ENCODE results near the gene FPR3. TPM values are rescaled to one million over a fixed set of nuclear protein-coding genes. Genes with fewer than 3 reads are reported as not detected.

Gene FPR3
- total and polyA plus RNA-seq, 2 experiments from 2014 or later: not detected

GRCh38 chr19:51766461-51766860, 28.5 kb upstream of the FPR3 start:
- Histone ChIP-seq H3K4me3 (no peak overlapping the region), H3F3A (replicated peaks; ENCODE audit: low read depth) (no peaks in the 10 kb centered on the region), H3K36me3 (ENCODE audit: insufficient read depth) (no peaks in the 10 kb centered on the region), H3K9me2 (ENCODE audit: insufficient read depth) (peaks cover 7% of the 10 kb centered on the region; the same call in 1 of the 2 replicates), H3K4me2 (no peak overlapping the region), H3K27me3 (ENCODE audit: insufficient read depth) (no peaks in the 10 kb centered on the region), H3K4me1 (ENCODE audit: insufficient read depth) (no peaks in the 10 kb centered on the region), H3K27ac (ENCODE audit: low read depth) (no peak overlapping the region), H4K20me1 (replicated peaks; ENCODE audit: insufficient read depth) (no peaks in the 10 kb centered on the region), H3K79me2 (replicated peaks; ENCODE audit: insufficient read depth) (no peaks in the 10 kb centered on the region), H2AFZ (no peak overlapping the region; the same call in 1 of the 2 replicates)
- Mint-ChIP-seq H3K4me1 (no peaks in the 10 kb centered on the region), H3K9me3 (peaks cover 43% of the 10 kb centered on the region), H3K27ac (no peak overlapping the region), H3K27me3 (ENCODE audit: insufficient read depth, low read depth, poor library complexity) (peaks cover 10% of the 10 kb centered on the region), H3K4me3 (no peak overlapping the region), H3K36me3 (ENCODE audit: low read depth) (no peaks in the 10 kb centered on the region)
- TF ChIP-seq CTCF (conservative IDR thresholded peaks at IDR 0.05; ENCODE audit: low read depth in 2 of 2) (no peak), CREB1 (CRISPR knock-in tag; IDR thresholded peaks at IDR 0.05; ENCODE audit: low read depth) (no peak), POLR2AphosphoS5 (IDR thresholded peaks at IDR 0.05; ENCODE audit: low read depth) (no peak), ZNF114 (CRISPR knock-in tag; IDR thresholded peaks at IDR 0.05) (no peak), ZNF462 (CRISPR knock-in tag; IDR thresholded peaks at IDR 0.05) (no peak), NANOG (IDR thresholded peaks at IDR 0.05; ENCODE audit: borderline replicate concordance) (no peak), STAT1 (IDR thresholded peaks at IDR 0.05; ENCODE audit: unreplicated experiment) (no peak), ZNF331 (CRISPR knock-in tag; IDR thresholded peaks at IDR 0.05; ENCODE audit: low read depth) (no peak), REST (IDR thresholded peaks at IDR 0.05; ENCODE audit: unreplicated experiment) (no peak), ETS1 (IDR thresholded peaks at IDR 0.05) (no peak), JUNB (IDR thresholded peaks at IDR 0.05; ENCODE audit: unreplicated experiment) (no peak), EZH2phosphoT487 (IDR thresholded peaks at IDR 0.05; ENCODE audit: unreplicated experiment) (no peak), EZH2 (IDR thresholded peaks at IDR 0.05; ENCODE audit: low read depth, unreplicated experiment) (no peak)
- no peak for ATAC-seq
- DNase-seq (ENCODE audit: low spot score): no peak

All from GM23338 (cell line).